Measurements from ENCODE around the gene FKBP14.
"Not testable (repeated sequence)": the region's sequence is repeated elsewhere in the genome, so short reads cannot be mapped to it uniquely, and the experiment has no call there.

FKBP14 gene

DNA sequence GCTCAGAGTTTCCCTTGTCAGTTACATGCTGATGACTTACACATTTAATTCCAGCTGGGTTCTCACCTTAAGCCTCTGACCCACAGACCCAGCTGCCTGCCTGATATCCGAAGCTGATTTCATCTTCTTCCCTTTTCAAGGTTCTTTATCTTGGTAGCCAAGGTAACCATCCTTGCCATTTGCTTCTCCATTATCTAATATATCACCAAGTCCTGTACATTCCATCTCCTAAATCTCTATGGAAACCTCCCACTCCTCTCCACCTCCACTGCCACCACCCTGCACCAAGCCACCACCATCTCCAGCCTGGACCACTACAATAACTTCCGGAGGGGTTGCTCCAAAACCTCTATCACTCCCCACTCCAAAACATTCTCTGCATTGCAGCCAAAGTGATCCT lies 56.8 kb downstream of the FKBP14 start:
- H3K4me2 ChIP-seq: no peak overlapping the region
- H2AFZ ChIP-seq (ENCODE audit: low read depth): no peak overlapping the region
- no peaks in the 10 kb centered on the region for H3K36me3 ChIP-seq (ENCODE audit: insufficient read depth)
- no peaks in the 10 kb centered on the region for H3K79me2 ChIP-seq (ENCODE audit: insufficient read depth, low read depth)
- H4K20me1 ChIP-seq (ENCODE audit: insufficient read depth): no peaks in the 10 kb centered on the region
- no peak overlapping the region for H3K4me3 ChIP-seq (IDR thresholded peaks at IDR 0.05; ENCODE audit: insufficient read depth, low read depth, low read length)
- TF ChIP-seq, protein P1, sequence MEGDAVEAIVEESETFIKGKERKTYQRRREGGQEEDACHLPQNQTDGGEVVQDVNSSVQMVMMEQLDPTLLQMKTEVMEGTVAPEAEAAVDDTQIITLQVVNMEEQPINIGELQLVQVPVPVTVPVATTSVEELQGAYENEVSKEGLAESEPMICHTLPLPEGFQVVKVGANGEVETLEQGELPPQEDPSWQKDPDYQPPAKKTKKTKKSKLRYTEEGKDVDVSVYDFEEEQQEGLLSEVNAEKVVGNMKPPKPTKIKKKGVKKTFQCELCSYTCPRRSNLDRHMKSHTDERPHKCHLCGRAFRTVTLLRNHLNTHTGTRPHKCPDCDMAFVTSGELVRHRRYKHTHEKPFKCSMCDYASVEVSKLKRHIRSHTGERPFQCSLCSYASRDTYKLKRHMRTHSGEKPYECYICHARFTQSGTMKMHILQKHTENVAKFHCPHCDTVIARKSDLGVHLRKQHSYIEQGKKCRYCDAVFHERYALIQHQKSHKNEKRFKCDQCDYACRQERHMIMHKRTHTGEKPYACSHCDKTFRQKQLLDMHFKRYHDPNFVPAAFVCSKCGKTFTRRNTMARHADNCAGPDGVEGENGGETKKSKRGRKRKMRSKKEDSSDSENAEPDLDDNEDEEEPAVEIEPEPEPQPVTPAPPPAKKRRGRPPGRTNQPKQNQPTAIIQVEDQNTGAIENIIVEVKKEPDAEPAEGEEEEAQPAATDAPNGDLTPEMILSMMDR (conservative IDR thresholded peaks at IDR 0.05; ENCODE audit: low read depth, low read length): no peak
- no peaks in the 10 kb centered on the region for H3K4me1 ChIP-seq (ENCODE audit: low read depth, poor library complexity, severe bottlenecking)
- H3K27me3 ChIP-seq (ENCODE audit: insufficient read depth, low read depth): no peaks in the 10 kb centered on the region
- no peak overlapping the region for H3K27ac ChIP-seq
- no peak overlapping the region for H3K9ac ChIP-seq

DNA sequence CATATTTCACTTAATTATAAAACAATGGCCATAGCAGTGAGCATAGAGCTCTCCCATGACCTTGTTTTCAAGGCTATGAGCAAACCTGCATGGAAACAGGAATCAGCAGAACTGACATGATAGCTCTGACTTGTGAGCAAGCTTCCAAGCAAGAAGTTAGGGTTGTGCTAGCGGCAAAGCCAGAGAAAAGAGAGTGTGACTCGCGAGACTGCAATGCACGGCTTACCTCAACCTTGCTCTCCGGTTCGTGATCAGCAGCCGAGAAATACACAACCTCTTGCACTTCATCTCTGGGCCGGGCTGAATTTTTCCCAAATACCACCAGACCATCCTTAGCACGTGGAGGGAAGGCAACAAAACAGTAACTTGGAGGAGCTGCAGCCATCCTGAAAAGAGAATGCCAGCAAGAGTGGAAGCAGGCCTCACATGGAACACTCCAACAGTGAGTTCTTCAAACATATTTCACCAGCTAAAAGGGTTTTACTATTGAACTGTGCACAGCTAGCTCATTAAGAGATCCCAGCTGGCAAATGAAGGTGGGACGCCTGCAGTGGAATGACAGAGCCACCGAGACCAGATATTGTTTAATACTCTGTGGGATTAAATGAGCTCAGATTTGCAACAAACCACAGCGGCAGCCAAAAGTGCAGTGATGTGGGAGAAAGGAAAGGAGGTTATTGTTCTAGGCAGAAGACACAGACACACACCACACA lies 57.7 kb downstream of the FKBP14 start:
- H4K20me1 ChIP-seq (ENCODE audit: insufficient read depth): no peaks in the 10 kb centered on the region
- H3K27ac ChIP-seq: no peak overlapping the region
- H3K36me3 ChIP-seq (ENCODE audit: insufficient read depth): no peaks in the 10 kb centered on the region

DNA sequence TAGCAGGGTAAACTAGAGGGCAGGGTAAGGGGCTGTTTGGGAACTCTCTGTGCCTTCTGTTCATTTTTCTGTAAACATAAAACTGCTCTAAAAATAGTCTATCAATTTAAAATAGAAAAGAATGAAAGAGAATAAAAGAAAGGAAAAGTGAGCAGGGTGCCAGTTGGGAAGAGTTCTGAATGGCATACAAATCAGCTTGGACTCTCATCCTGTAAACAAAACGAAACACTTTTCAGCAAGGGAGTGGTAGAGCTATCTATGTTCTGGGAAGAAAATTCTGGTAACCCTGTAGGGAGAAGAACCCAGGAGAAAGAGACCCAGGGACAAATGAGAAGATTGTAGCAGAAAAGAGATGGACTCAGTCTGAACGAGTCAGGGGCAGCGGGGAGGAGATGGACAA lies 61.5 kb downstream of the FKBP14 start:
- Histone ChIP-seq H3K36me3 (ENCODE audit: insufficient read depth) (no peaks in the 10 kb centered on the region), H2AFZ (ENCODE audit: low read depth) (no peak overlapping the region), H3K4me2 (no peak overlapping the region), H3K4me1 (ENCODE audit: low read depth, poor library complexity, severe bottlenecking) (no peaks in the 10 kb centered on the region), H3K27me3 (ENCODE audit: insufficient read depth, low read depth) (no peaks in the 10 kb centered on the region), H3K27ac (no peak overlapping the region), H4K20me1 (ENCODE audit: insufficient read depth) (no peaks in the 10 kb centered on the region), H3K79me2 (ENCODE audit: insufficient read depth, low read depth) (no peaks in the 10 kb centered on the region), H3K9ac (no peak overlapping the region), H3K4me3 (IDR thresholded peaks at IDR 0.05; ENCODE audit: insufficient read depth, low read depth, low read length) (no peak overlapping the region)
- TF ChIP-seq, protein P1 (conservative IDR thresholded peaks at IDR 0.05; ENCODE audit: low read depth, low read length): no peak

More for the DNA sequence above, 57.7 kb downstream of the FKBP14 start:
- no peaks in the 10 kb centered on the region for H3K79me2 ChIP-seq (ENCODE audit: insufficient read depth, low read depth)
- no peak overlapping the region for H2AFZ ChIP-seq (ENCODE audit: low read depth)
- TF ChIP-seq, protein P1 (conservative IDR thresholded peaks at IDR 0.05; ENCODE audit: low read depth, low read length): no peak
- H3K9ac ChIP-seq: no peak overlapping the region
- H3K4me3 ChIP-seq (IDR thresholded peaks at IDR 0.05; ENCODE audit: insufficient read depth, low read depth, low read length): no peak overlapping the region
- H3K4me1 ChIP-seq (ENCODE audit: low read depth, poor library complexity, severe bottlenecking): no peaks in the 10 kb centered on the region
- no peaks in the 10 kb centered on the region for H3K27me3 ChIP-seq (ENCODE audit: insufficient read depth, low read depth)
- no peak overlapping the region for H3K4me2 ChIP-seq

- Histone ChIP-seq H3K79me2 (ENCODE audit: insufficient read depth, low read depth) (no peaks in the 10 kb centered on the region), H3K4me2 (no peak overlapping the region), H2AFZ (ENCODE audit: low read depth) (no peak overlapping the region), H3K27ac (no peak overlapping the region), H3K4me3 (IDR thresholded peaks at IDR 0.05; ENCODE audit: insufficient read depth, low read depth, low read length) (no peak overlapping the region), H3K4me1 (ENCODE audit: low read depth, poor library complexity, severe bottlenecking) (no peaks in the 10 kb centered on the region), H3K36me3 (ENCODE audit: insufficient read depth) (no peaks in the 10 kb centered on the region), H3K27me3 (ENCODE audit: insufficient read depth, low read depth) (no peaks in the 10 kb centered on the region), H3K9ac (no peak overlapping the region), H4K20me1 (ENCODE audit: insufficient read depth) (no peaks in the 10 kb centered on the region)
- TF ChIP-seq, protein P1 (conservative IDR thresholded peaks at IDR 0.05; ENCODE audit: low read depth, low read length): no peak
Measured at GRCh38 chr7:29962035-29962434, 64.5 kb downstream of the FKBP14 start.

- not testable (repeated sequence) for H3K27ac ChIP-seq; H3K9ac ChIP-seq; H3K79me2 ChIP-seq (ENCODE audit: insufficient read depth, low read depth); H3K27me3 ChIP-seq (ENCODE audit: insufficient read depth, low read depth); H3K4me2 ChIP-seq; H3K4me3 ChIP-seq (IDR thresholded peaks at IDR 0.05; ENCODE audit: insufficient read depth, low read depth, low read length); H4K20me1 ChIP-seq (ENCODE audit: insufficient read depth); H2AFZ ChIP-seq (ENCODE audit: low read depth); H3K36me3 ChIP-seq (ENCODE audit: insufficient read depth); H3K4me1 ChIP-seq (ENCODE audit: low read depth, poor library complexity, severe bottlenecking)
Measured at GRCh38 chr7:29961611-29962010, 64.9 kb downstream of the FKBP14 start.

All from KMS-11 (cell line).